GM19467 (cell line): ENCODE results near the gene ADAM8.

Experiments used
- ATAC-seq: cut with Tn5 transposase; IDR thresholded peaks from one replicate; pipeline ENCODE4 v1.9.1; 2021; ENCODE audit warnings: mild to moderate bottlenecking, moderate library complexity; ENCODE audit not compliant: unreplicated experiment

The ADAM8 gene

GRCh38 chr10:133214468-133215410 is 61.9 kb downstream of the ADAM8 start:
- ATAC-seq: no peak

GRCh38 chr10:133213641-133214467 is 62.8 kb downstream of the ADAM8 start:
- ATAC-seq: no peak

GRCh38 chr10:133212853-133213494 is 63.7 kb downstream of the ADAM8 start:
- no peak for ATAC-seq
